Neural progenitor cell (in vitro differentiated cells): Measurements from ENCODE around the gene FAM193B. TPM values are rescaled to one million over a fixed set of nuclear protein-coding genes. Genes with fewer than 3 reads are reported as not detected.

Source experiments
- DNase-seq: peaks from one replicate; pipeline ENCODE4 v3.0.0-alpha.2; 2016; ENCODE audit warnings: low spot score
- H2AFZ ChIP-seq: fragments of 200-600 bp; sonication (generic); replicated peaks from 2 replicates; pipeline ENCODE4 v1.6.1; 2016; ENCODE audit warnings: antibody characterized with exemption
- H3F3A ChIP-seq: fragments of 200-600 bp; sonication (generic); 2 replicates; pipeline ENCODE4 v1.6.1; 2016; ENCODE audit warnings: antibody characterized with exemption, low read depth
- H3K27ac ChIP-seq: fragments of 200-600 bp; sonication (generic); 2 replicates; pipeline ENCODE4 v1.5.1; 2016; ENCODE audit warnings: mild to moderate bottlenecking
- H3K27me3 ChIP-seq: fragments of 200-600 bp; sonication (generic); 2 replicates; pipeline ENCODE4 v1.6.1; 2016; ENCODE audit warnings: mild to moderate bottlenecking, moderate library complexity
- H3K36me3 ChIP-seq: fragments of 200-600 bp; sonication (generic); 2 replicates; pipeline ENCODE4 v1.5.1; 2016
- H3K4me1 ChIP-seq: fragments of 200-600 bp; sonication (generic); 2 replicates; pipeline ENCODE4 v1.6.1; 2016; ENCODE audit warnings: mixed run types
- H3K4me2 ChIP-seq: fragments of 200-600 bp; sonication (generic); 2 replicates; pipeline ENCODE4 v1.6.1; 2016
- H3K4me3 ChIP-seq: fragments of 200-600 bp; sonication (generic); 2 replicates; pipeline ENCODE4 v1.5.1; 2016
- H3K79me2 ChIP-seq: fragments of 200-600 bp; sonication (generic); 2 replicates; pipeline ENCODE4 v1.6.1; 2016; ENCODE audit warnings: low read depth
- H3K9ac ChIP-seq: fragments of 200-600 bp; sonication (generic); 2 replicates; pipeline ENCODE4 v1.6.1; 2016
- H3K9me3 ChIP-seq: fragments of 200-600 bp; sonication (generic); 2 replicates; pipeline ENCODE4 v1.5.1; 2016; ENCODE audit warnings: low read depth
- H4K20me1 ChIP-seq: fragments of 200-600 bp; sonication (generic); 2 replicates; pipeline ENCODE4 v1.6.1; 2016; ENCODE audit warnings: low read depth
- H3K27ac Mint-ChIP-seq: 3 replicates; pipeline ENCODE4 v1.8.0; 2021; ENCODE audit warnings: mixed read lengths
- H3K27me3 Mint-ChIP-seq: 2 replicates; pipeline ENCODE4 v1.8.0; 2022; ENCODE audit warnings: low read depth, mild to moderate bottlenecking, inconsistent platforms, moderate library complexity, mixed read lengths; ENCODE audit not compliant: insufficient read depth
- H3K36me3 Mint-ChIP-seq: 3 replicates; pipeline ENCODE4 v1.8.0; 2021; ENCODE audit warnings: mixed read lengths
- H3K4me1 Mint-ChIP-seq: 3 replicates; pipeline ENCODE4 v1.8.0; 2021; ENCODE audit warnings: mixed read lengths
- H3K4me3 Mint-ChIP-seq: 3 replicates; pipeline ENCODE4 v1.8.0; 2021; ENCODE audit warnings: mild to moderate bottlenecking, moderate library complexity, mixed read lengths
- H3K9me3 Mint-ChIP-seq: 3 replicates; pipeline ENCODE4 v1.8.0; 2020; ENCODE audit warnings: mixed read lengths
- EZH2 ChIP-seq: fragments of 200-600 bp; sonication (generic); IDR thresholded peaks from 2 replicates; pipeline ENCODE4 v1.6.1; 2017; ENCODE audit warnings: antibody characterized with exemption, mild to moderate bottlenecking, moderate library complexity
- EZH2phosphoT487 ChIP-seq: fragments of 200-600 bp; sonication (generic); IDR thresholded peaks from 2 replicates; pipeline ENCODE4 v1.6.1; 2017; ENCODE audit warnings: antibody characterized with exemption
- total RNA-seq: library from RNA; depleted of rRNA; stranded (reverse); fragments of >200 nt; gene quantifications from 2 replicates; pipeline ENCODE4 v1.2.3, GENCODE V29; 2015; ENCODE audit warnings: low replicate concordance
- TF ChIP-seq, protein P1 (sequence below): fragments of 200-600 bp; sonication (generic); IDR thresholded peaks from 2 replicates; pipeline ENCODE4 v1.5.1; 2017; ENCODE audit warnings: antibody characterized with exemption, mild to moderate bottlenecking

FAM193B gene
- total RNA-seq, 1 donor from 2014 or later = 42.5 TPM

DNA sequence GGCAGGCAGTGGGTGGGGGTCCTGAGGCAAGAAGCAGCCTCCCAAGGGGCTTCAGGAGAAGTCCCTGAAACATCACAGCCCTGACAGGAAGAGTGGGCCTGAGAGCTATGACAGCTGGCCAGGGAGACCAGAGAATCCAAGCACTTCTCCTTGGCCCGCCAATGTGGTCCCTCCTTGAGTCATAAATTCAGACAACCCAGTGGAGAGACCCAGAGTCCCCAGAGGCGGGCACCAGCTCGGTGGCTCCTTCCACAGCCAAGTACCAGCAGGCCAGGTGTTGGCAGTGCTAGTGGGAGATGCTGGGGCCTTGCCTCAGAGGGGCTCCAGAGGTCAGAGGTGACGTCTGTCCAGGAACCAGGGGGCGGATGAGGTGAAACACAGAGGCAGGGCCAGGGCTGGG is 43.2 kb downstream of the FAM193B start:
- H3K27me3 Mint-ChIP-seq = peaks cover 11% of the 10 kb centered on the region
- Histone ChIP-seq H3K4me2 (no peak overlapping the region), H3F3A (no peaks in the 10 kb centered on the region), H3K27ac (no peak overlapping the region), H3K9me3 (no peaks in the 10 kb centered on the region), H3K27me3 (no peaks in the 10 kb centered on the region), H3K4me3 (no peak overlapping the region), H3K4me1 (no peaks in the 10 kb centered on the region), H2AFZ (no peak overlapping the region), H3K36me3 (no peaks in the 10 kb centered on the region), H3K9ac (no peak overlapping the region), H4K20me1 (peaks cover 9% of the 10 kb centered on the region), H3K79me2 (peaks cover 14% of the 10 kb centered on the region)
- no peak overlapping the region for H3K27ac Mint-ChIP-seq
- H3K9me3 Mint-ChIP-seq = no peaks in the 10 kb centered on the region
- TF ChIP-seq, protein P1, sequence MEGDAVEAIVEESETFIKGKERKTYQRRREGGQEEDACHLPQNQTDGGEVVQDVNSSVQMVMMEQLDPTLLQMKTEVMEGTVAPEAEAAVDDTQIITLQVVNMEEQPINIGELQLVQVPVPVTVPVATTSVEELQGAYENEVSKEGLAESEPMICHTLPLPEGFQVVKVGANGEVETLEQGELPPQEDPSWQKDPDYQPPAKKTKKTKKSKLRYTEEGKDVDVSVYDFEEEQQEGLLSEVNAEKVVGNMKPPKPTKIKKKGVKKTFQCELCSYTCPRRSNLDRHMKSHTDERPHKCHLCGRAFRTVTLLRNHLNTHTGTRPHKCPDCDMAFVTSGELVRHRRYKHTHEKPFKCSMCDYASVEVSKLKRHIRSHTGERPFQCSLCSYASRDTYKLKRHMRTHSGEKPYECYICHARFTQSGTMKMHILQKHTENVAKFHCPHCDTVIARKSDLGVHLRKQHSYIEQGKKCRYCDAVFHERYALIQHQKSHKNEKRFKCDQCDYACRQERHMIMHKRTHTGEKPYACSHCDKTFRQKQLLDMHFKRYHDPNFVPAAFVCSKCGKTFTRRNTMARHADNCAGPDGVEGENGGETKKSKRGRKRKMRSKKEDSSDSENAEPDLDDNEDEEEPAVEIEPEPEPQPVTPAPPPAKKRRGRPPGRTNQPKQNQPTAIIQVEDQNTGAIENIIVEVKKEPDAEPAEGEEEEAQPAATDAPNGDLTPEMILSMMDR = no peak
- no peak for TF ChIP-seq EZH2phosphoT487
- TF ChIP-seq EZH2 = no peak
- no peak overlapping the region for H3K4me3 Mint-ChIP-seq
- no peak for DNase-seq
- H3K4me1 Mint-ChIP-seq = peaks cover 17% of the 10 kb centered on the region
- peaks cover 20% of the 10 kb centered on the region for H3K36me3 Mint-ChIP-seq

DNA sequence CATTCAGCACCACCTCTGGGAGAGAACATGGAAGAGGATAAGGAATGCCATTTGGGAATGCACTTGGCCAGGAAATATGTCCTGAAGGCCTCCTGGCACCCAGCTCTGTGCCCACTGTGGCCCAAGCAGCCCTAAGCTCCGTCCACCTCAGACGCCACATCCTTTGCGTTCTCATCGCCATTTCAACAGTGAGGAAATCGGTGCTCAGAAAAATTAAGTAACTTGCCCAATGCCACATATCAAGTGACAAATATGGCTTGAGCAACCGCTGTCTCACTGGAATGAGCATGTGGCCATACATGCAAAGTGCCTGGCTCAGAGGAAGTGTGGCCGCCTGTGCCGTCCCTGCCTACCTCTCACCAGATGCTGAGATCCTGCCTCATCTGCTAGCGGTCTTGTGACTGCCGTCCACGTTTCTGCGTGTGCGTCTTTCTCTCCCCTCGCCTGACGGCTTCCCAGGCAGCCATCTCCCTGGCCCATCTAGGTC is 43.8 kb downstream of the FAM193B start:
- Mint-ChIP-seq H3K36me3 (peaks cover 19% of the 10 kb centered on the region), H3K9me3 (no peaks in the 10 kb centered on the region), H3K27ac (no peak overlapping the region), H3K4me3 (no peak overlapping the region), H3K4me1 (peaks cover 11% of the 10 kb centered on the region), H3K27me3 (peaks cover 11% of the 10 kb centered on the region)
- no peaks in the 10 kb centered on the region for H3F3A ChIP-seq
- TF ChIP-seq, protein P1 = no peak
- TF ChIP-seq EZH2phosphoT487 (no peak), EZH2 (no peak)
- no peak overlapping the region for H3K4me2 ChIP-seq
- H3K79me2 ChIP-seq = peaks cover 9% of the 10 kb centered on the region
- no peak overlapping the region for H3K4me3 ChIP-seq
- no peak overlapping the region for H2AFZ ChIP-seq
- no peak overlapping the region for H3K27ac ChIP-seq
- no peak overlapping the region for H3K9ac ChIP-seq
- no peak for DNase-seq
- no peaks in the 10 kb centered on the region for H3K4me1 ChIP-seq
- H3K27me3 ChIP-seq = no peaks in the 10 kb centered on the region
- peaks cover 7% of the 10 kb centered on the region for H4K20me1 ChIP-seq
- no peaks in the 10 kb centered on the region for H3K9me3 ChIP-seq
- H3K36me3 ChIP-seq = no peaks in the 10 kb centered on the region

DNA sequence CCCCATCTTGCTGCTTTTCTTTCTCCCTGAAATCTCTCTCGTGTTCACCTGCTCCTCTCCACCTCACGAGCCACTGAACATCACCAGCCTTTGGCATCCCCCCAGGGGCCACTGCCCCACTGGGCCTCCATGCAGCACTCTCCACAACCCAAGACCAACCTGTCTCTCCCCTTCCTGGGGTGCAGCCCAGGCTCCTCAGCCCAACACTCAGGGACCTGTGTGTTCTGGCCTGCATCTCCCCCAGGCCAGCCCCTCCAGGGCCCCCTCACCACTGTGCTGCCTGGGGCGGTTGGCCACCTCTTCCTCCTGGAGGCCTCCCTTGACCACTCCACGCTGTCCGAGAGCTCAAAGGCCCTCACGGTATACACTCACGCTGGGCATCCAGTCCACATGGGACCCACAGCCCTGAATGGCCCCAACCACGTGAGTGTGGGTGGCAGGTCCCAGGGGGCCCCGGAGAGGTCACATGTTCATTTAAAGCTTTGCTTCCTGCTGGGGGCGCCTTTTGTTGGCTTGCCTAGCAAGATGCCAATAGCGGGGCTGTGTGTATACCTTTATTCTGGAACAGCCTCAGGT is 44.3 kb downstream of the FAM193B start:
- no peaks in the 10 kb centered on the region for H3K9me3 ChIP-seq
- Mint-ChIP-seq H3K27ac (no peak overlapping the region), H3K36me3 (peaks cover 14% of the 10 kb centered on the region), H3K27me3 (peaks cover 11% of the 10 kb centered on the region), H3K4me1 (peaks cover 6% of the 10 kb centered on the region), H3K9me3 (no peaks in the 10 kb centered on the region), H3K4me3 (no peak overlapping the region)
- TF ChIP-seq EZH2phosphoT487 (no peak), EZH2 (no peak)
- TF ChIP-seq, protein P1 = no peak
- no peak overlapping the region for H2AFZ ChIP-seq
- H3K4me3 ChIP-seq = no peak overlapping the region
- no peak overlapping the region for H3K9ac ChIP-seq
- no peaks in the 10 kb centered on the region for H3K36me3 ChIP-seq
- no peaks in the 10 kb centered on the region for H3K4me1 ChIP-seq
- no peaks in the 10 kb centered on the region for H3F3A ChIP-seq
- no peak overlapping the region for H3K4me2 ChIP-seq
- peaks cover 5% of the 10 kb centered on the region for H4K20me1 ChIP-seq
- DNase-seq = no peak
- peaks cover 3% of the 10 kb centered on the region for H3K79me2 ChIP-seq
- H3K27me3 ChIP-seq = no peaks in the 10 kb centered on the region
- H3K27ac ChIP-seq = no peak overlapping the region
